GM12865 (cell line): Measurements from ENCODE around the gene TOR1AIP2.

Experiments
- DNase-seq: peaks from one replicate; pipeline ENCODE4 v3.0.0; 2010; ENCODE audit warnings: low read depth
- H3K4me3 ChIP-seq: 2 replicates; pipeline ENCODE4 v1.5.1; 2011; ENCODE audit warnings: mild to moderate bottlenecking, low read depth, low read length, control low read depth
- CTCF ChIP-seq: IDR thresholded peaks from 2 replicates; pipeline ENCODE4 v1.5.1; 2011; ENCODE audit warnings: low read length, control low read depth, low read depth, inconsistent platforms; ENCODE audit not compliant: insufficient read depth; ENCODE audit errors: missing control alignments

The TOR1AIP2 gene

GRCh38 chr1:179883745-179884138 lies 6.1 kb upstream of the TOR1AIP2 start:
- peak; percentile 85 for DNase-seq
- no peak for TF ChIP-seq CTCF
- peak overlapping the region; percentile 77 for H3K4me3 ChIP-seq

GRCh38 chr1:179883040-179883744 lies 5.6 kb upstream of the TOR1AIP2 start:
- peak; percentile 75 for DNase-seq
- peak overlapping the region; percentile 77 for H3K4me3 ChIP-seq
- TF ChIP-seq CTCF = no peak

DNA sequence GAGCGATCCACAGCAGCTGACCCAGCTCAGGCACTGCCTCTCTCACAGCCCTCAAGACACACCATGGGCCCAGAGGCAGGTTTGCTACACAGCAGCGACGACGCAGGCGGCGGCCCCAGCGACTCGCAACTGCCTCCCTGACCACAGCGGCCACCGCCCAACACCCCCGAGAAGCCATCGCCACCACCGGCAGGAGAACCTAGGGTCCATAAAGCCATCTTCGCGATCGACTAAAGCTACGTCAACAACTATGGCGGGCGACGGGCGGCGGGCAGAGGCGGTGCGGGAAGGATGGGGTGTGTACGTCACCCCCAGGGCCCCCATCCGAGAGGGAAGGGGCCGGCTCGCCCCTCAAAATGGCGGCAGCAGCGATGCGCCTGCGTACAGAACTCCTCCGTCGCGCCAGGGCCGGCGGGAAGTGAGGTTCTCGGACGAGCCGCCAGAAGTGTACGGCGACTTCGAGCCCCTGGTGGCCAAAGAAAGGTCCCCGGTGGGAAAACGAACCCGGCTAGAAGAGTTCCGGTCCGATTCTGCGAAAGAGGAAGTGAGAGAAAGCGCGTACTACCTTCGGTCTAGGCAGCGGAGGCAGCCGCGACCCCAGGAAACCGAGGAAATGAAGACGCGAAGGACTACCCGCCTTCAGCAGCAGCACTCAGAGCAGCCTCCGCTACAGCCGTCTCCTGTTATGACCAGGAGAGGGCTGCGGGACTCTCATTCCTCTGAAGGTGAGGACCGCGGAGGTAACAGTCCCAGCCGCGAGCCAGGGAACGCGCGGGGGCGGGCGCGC lies 4.8 kb upstream of the TOR1AIP2 start, which contains the start of gene TOR1AIP1:
TSS of gene TOR1AIP1 (plus strand) at position 33 of the 787 bp plus-strand sequence. CDS start at position 251, 218 bp downstream.
- DNase-seq = peak; percentile 99
- H3K4me3 ChIP-seq = peak within 1 kb of the TSS; percentile 91
- TF ChIP-seq CTCF = peak; percentile 32

DNA sequence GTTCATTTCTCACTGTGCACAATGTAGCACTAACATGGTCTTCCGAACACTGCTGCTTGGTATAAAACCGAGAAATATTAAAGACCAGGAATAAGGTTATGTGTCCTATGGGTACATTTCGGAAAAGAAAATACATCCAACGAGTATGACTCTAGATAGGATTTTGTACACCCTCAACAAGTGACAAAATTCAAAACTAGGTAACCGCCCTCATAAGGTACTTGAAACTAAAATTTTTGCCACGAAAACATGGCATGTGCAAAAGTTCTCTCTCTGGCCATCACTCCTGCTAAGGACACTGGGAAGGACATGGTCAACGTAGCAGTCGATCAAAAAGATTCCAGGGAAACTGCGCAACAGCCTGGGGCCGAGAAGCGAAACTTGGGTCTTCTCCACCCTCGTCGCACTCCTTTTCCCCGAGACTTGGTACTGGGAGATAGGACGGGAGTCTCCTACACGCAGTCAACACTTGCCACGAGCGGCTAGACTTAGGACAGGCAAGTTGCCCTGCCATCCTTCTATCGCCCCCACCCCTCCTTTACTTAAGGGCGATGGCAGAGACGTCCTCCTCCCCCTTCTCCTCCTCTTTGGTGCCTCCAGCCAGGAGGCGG lies 4.1 kb upstream of the TOR1AIP2 start:
- no peak for TF ChIP-seq CTCF
- H3K4me3 ChIP-seq = peak overlapping the region; percentile 91
- no peak for DNase-seq

DNA sequence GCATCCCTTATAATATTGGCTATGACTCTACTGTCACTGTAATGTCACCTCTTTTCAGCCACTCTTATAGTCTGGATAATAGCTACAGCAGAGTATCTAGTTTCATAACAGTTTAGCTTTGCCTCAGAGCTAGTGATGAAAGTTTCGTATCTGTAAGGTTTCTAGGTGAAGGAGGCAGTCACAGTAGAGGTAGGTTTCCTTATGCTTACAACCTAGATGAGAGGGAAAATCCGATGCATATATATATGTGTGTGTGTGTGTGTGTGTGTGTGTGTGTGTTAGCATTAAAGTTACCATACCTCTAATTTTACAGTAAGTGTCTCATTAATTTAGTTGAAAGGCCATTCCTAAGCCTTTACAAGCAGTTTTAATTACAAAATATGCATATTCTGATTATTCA lies 2.2 kb upstream of the TOR1AIP2 start:
- peak; percentile 75 for DNase-seq
- TF ChIP-seq CTCF = no peak

DNA sequence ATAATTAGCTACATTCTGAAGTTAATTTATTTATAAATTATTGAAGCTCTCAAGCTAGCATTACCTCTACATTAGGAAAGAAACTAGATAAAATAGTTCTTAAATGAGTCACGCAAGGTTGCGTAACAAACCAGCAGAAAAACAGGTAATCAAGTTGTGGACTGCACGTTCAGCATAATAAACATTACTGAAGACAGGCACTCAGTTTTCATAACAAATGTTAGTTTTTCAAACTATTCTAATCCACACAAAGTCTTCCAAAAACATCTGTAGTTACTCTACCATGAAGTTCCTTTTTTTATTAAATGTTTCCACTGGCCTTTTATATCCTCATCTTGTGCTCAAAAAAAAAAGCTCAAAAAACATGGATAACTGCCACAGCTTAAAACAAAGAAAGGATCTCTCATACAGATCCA lies 1.3 kb downstream of the TOR1AIP2 start:
- no peak for TF ChIP-seq CTCF
- H3K4me3 ChIP-seq = peak overlapping the region; percentile 88
- DNase-seq = peak; percentile 15

More for the DNA sequence above, 2.2 kb upstream of the TOR1AIP2 start:
- no peak overlapping the region for H3K4me3 ChIP-seq
